ENCODE results near the gene MOSMO. TPM values are rescaled to one million over a fixed set of nuclear protein-coding genes. Genes with fewer than 3 reads are reported as not detected.
"Not testable (repeated sequence)": the region's sequence is repeated elsewhere in the genome, so short reads cannot be mapped to it uniquely, and the experiment has no call there.

MOSMO gene
- total RNA-seq, 1 donor from 2014 or later: 13.1 TPM

DNA sequence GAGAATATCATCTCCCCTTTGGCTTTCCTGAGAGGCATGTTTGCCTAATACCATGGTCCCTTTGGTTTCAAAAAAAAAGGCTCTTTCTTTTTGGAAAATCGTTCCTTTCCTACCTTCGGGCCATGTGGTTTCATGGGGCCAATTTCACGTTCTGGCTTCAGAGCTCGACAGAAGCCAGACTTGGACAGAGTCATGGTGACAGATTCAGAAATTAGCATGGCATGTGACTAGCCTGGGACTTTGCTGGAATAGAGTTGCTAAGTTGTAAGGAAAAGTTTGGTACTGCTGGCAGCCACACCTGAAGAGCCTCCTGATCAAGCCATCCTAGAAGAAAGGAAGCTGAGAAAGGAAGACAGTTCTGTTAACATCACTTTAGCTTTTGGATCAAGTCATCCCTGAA lies 82.0 kb downstream of the MOSMO start:
- no peak for DNase-seq (ENCODE audit: extremely low read depth, low read depth, low spot score)

DNA sequence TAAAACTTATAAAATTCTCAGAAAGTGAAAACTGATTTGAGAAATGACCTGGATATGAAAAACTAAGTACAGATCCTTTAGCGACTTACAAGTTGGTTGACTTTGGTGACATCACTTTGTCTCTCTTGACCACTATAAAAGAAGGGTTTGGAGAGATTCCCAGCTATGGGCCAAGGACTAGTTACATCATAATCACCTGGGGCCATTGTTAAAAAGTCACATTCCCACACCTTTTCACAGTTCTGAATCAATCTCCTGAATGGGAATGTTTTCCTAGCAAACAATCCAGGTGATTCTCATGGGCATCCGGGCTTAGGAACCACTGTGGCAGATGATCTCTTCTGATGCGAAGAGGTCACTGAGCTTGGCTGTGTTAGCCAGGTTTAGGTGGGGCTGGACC lies 83.8 kb downstream of the MOSMO start:
- no peak for DNase-seq (ENCODE audit: extremely low read depth, low read depth, low spot score)

DNA sequence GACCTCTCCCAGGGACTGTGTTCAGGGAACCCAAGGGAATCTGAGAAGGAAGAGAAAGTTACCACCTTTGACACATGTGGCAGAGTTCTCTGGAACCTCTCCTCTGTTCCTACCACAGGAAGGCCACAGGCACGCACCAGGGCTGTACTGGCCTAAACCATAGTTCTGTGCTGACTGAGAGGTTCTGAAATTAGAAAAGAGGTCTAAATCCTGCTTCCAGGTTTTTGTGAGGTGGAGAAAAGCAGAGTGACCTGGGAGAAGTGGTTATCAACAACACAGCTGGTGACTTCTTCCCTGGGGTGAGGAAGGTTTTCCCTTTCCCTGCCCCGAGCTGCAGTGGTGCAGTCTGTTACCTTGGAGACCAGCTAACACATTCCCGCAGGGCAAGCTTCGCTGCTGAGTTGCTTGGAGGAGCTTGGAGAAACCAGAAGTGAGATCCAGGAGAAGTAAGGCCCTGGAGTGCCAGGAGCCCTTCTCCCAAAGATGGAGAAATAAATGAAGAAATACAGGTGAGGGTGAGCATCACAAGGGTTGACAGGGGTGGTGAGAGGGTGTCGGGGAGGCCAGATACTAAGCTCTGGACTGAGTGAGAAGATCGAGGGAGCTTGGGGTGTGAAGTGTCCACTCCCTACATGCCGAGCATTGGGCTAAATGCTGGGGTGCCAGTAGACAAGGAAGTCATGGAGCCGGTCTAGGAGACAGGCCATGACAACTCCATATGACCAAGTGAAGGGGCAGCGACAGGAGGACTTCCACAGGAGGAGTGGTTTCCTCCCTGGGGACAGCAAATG lies 84.4 kb downstream of the MOSMO start, which contains the start of gene VWA3A:
Gene VWA3A (plus strand): TSS at position 399 of the 791 bp plus-strand sequence. CDS start 97 bp downstream, at position 496.
- DNase-seq (ENCODE audit: extremely low read depth, low read depth, low spot score): no peak

DNA sequence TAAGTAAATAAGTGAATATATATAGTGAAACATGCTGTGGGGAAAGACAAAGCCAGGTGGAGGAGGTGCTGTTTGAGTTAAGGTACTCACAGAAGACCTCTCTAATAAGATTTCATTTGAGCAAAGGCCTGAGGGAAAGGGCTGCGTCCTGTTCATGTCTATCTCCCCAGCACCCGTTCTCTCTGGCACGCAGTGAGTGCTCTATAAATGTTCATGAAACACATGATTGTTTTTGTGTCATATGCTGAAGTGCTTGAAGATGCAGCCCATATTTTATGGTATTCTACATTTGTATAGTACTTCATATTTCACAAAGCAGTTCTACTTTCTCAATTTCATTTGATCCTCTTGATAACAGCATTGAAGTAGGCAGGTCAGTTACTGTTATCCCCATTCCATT lies 85.4 kb downstream of the MOSMO start:
- DNase-seq (ENCODE audit: extremely low read depth, low read depth, low spot score): no peak

DNA sequence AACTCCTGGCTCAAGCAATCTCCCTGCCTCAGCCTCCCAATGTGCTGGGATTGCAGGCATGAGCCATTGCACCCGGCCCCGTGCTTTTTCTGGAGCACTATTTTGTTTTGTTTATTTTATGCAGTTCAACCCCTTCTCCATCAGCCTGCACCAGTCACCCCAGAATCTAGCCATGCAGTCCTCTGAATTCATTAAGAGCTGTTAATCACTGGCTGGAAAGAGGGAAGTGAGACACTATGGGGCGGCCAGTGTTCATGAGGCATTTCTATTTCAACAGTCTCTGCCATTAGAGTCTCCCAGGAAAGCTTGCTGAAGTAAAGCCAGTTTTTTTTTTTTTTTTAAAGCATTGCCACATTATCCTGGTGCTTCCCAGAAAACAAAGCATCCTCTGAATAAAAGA lies 86.1 kb downstream of the MOSMO start:
- no peak for DNase-seq (ENCODE audit: extremely low read depth, low read depth, low spot score)

DNA sequence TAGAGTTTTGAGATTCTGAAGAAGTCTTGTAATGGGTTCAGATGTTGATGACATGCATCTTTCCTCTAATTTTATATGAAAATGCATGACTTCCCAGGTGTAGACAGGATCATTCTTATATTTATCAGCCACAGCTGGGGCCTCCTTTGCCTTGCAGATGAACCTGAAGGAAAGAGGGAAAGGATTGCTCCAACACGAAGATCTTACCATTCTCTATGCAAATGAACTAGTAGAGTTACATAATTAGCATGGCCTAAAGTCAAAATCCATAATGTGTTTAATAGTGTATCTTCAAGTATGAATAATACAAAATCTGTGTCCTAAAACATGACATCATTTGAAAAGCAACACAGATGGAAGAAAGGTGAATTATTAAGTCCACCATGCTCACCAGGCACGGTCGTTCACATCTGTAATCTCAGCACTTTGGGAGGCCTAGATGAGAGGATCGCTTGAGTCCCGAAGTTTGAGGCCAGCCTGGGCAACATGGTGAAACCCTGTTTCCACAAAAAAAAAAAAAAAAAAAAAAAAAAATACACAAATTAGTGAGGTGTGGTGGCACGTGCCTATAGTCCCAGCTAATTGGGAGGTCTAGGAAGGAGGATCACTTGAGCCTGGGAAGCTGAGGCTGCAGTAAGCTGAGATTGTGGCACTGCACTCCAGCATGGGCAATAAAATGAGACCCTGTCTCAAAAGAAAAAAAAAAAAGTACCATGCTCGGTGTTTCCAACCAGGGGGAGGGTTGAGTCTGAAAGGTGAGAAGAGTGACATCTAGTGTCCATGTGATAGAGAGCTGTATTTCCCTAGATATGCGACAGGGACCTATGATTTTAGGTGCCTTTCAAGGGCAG lies 90.7 kb downstream of the MOSMO start:
- no peak for DNase-seq (ENCODE audit: extremely low read depth, low read depth, low spot score)

DNA sequence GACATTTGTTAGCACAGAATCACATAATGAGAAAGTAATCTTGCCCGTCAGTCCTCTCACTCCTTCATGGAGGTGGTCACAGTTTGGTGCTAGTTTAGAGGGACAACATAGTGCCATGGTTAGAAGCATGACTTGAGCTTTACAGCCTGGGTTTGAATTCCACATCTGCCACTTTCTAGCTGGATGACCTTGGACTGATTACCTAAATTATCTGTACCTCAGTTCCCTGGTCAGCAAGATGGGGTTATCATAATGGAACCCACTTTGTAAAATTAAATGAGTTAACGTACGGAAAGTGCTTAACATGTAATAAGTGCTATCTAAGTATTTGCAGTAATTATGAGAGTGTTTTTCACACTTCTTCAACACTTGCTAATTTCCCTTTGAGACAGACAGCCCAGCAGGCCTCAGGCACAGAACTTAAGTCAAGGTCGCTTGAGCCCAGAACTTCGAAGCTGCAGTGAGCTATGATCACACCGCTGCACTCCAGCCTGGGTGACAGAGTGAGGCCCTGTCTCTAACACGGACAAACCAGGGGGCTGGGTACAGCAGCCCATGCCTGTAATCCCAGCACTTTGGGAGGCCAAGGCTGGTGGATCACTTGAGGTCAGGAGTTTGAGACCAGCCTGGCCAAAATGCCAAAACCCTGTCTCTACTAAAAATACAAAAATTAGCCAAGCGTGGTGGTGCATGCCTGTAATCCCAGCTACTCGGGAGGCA lies 91.5 kb downstream of the MOSMO start:
- DNase-seq (ENCODE audit: extremely low read depth, low read depth, low spot score): no peak

DNA sequence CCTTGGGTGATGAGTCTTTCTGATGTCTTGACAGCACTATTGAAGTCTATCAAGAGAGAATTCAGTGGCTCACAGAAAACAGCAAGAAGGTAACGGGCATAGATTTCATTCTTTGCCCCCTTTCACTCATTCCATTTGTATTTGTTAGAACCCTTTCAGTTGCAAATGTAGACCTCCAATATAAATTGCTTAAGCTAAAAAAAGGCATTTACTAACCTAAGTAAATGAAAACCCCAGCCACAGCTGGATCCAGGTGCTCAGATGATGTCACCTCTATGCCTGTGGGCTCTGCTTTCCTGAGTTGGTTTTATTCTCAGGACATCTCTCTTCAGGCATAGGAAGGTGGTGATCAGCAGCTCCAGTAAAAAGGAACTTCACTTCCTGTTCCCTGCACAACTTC lies 95.5 kb downstream of the MOSMO start:
- no peak for DNase-seq (ENCODE audit: extremely low read depth, low read depth, low spot score)

DNA sequence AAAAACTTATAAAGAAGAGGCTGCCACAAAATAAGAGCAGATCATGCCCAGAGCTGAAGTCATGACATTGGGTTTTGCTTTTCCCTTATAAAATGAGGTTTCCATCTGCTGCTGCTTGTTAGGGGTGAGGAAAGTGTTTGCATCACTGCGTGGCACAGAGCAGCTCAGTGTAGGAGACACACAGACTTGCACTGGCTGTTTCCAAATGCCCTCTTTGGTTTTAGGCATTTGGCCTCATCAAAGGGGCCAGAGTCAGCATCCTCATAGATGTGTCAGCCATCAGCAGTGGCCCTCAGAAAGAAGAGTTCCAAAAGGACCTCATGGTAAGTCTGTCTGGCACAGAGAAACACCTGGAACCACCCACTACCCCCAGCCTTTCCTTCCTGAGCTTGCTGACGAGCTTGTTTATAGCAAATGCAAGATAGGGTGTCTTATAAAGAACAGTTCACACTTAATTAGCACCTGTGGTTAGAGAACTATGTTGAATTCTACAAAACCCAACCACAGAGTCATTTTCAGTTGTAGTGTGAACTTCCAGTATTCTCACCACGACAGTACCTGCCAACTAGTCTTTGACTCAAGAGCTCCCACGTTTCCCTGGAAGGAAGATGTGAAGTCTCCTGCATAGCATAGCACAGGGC lies 101.5 kb downstream of the MOSMO start:
- DNase-seq (ENCODE audit: extremely low read depth, low read depth, low spot score): no peak

DNA sequence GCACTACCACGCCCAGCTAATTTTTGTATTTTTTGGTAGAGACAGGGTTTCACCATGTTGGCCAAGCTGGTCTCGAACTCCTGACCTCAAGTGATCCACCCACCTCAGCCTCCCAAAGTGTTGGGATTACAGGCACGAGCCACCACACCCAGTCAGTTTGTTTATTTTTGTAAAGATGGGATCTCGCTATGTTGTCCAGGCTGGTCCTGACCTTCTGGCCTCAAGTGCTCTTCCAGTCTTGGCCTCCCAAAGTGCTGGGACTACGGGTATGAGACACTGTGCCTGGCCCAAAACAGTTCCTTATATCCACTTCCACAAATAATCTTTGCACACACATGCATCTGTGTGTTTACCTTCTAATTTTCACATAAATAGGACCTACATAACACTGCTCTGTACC lies 103.7 kb downstream of the MOSMO start:
- DNase-seq (ENCODE audit: extremely low read depth, low read depth, low spot score): not testable (repeated sequence)

DNA sequence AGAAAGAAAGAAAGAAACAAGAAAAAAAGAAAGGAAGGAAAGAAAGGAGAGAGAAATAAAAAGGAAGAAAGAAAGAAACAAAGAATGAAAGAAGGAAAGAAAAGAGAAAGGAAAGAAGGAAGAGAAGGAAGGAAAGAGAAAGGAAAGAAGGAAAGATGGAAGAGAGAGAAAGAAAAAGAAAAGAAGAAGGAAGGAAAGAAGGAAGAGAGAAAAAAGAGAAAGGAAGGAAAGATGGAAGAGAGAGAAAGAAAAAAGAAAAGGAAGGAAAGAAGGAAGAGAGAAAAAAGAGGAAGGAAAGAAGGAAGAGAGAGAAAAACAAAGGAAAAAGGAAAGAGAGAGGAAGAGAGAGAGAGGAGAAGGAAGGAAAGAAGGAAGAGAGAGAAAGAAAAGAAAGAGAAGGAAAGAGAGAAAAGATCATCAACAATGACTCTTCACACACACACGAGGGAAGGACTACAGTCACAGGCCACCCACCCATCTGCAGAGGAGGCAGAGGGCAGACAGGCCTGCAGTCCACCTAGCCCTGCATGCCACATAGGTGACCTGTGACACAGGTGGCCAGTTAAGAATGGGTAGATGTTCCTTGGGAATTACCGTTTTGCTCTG lies 108.3 kb downstream of the MOSMO start:
- DNase-seq (ENCODE audit: extremely low read depth, low read depth, low spot score): no peak

DNA sequence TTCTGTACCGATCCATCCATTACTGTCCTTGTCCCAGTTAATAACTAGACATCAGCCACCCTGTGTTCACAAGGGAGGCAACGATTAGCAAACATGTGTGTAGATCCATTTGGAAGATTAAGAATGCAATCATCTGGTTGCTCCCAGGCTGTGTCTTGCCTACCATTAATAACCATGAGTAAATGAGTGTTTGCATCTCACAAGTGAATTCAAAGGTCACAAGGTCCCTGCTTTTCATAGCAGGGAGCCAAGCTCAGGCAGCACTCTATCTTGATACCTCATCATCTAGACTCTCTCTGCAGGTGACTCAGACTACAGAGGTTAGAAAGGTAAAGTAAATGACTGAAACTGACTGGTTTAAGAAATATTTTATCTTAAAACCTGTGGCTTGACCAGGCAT lies 109.7 kb downstream of the MOSMO start:
- no peak for DNase-seq (ENCODE audit: extremely low read depth, low read depth, low spot score)

DNA sequence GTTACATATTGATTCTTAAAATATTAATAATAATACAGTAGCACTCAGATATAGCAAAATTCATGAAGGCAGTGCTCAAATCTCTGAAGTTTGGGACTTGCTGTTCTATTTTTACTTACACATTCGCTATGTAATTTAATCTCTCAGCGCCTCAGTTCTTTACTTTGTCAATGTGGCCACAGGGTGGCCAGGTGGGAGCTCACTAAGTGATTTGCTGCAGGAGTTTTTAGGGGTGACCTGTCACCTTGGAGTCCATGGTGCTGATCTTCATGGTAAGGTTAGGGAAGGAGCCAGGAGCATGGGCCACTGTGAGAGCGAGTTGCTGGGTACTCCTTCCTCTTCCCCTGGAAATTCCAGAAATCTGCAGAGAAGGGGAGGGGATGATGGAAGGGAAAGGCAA lies 112.5 kb downstream of the MOSMO start:
- no peak for DNase-seq (ENCODE audit: extremely low read depth, low read depth, low spot score)

DNA sequence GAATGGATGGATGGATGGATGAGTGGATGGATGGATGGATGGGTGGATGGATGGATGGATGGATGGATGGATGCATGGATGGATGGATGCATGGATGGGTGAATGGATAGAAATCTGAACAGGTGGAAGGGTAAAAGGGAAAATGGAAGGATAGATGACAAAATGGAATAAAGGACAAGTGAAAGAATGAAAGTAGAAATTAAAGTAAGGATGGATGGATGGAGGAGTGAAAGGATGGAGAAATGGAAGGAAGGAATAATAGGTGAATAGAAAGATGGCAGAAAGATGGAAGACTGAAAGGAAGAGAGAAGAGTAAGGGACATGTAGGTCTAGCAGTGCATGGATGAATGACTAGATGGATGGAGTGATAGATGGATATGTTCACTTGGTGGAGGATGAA lies 114.3 kb downstream of the MOSMO start:
- no peak for DNase-seq (ENCODE audit: extremely low read depth, low read depth, low spot score)

DNA sequence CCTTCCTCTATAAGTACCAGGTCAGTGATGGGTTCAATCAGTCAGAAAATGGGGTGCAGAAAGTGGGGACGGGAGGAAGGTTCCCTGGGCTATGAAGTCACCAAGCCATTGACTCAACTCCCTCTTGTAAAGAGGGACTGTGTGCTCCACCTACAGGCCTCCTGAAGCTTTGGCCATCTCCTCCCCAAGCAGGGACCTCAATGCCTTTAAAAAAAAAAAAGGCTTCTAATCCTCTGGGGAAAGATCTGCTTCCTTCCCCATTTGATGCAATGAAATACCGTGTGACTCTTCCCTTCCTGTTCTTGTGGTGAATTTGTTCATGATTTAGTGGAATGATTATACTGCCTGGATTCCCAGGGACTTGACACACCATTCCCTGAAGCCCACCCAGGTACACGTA lies 115.2 kb downstream of the MOSMO start:
- no peak for DNase-seq (ENCODE audit: extremely low read depth, low read depth, low spot score)

DNA sequence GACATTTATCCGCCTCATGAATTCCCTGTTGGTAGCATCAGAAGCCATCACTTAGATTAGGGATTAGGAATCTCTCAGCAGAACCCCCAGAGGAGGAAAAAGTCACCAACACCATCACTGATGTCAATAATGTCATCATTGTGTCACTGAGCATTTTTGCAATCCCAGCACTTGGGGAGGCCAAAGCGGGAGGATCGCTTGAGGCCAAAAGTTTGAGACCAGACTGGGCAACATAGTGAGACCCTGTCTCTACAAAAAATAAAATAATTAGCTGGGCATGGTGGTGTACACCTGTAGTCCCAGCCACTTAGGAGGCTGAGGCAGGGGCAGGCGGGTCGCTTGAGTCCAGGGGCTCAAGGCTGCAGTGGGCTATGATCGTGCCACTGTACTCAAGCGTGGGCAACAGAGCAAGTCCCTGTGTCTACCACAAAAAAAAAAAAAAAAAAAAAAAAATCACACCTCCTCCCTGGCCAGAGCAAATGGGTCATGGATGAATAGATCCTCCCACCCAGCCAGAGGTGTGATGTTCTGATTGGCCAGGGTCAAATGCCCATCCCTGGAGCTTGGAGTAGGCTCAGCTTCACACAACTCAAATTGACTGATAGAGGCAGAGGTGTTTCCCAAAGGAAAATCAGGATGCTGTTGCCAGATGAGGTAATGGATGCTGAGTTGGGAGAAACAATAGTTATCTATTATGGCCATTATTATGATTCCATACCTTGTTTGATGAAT lies 116.0 kb downstream of the MOSMO start:
- no peak for DNase-seq (ENCODE audit: extremely low read depth, low read depth, low spot score)

DNA sequence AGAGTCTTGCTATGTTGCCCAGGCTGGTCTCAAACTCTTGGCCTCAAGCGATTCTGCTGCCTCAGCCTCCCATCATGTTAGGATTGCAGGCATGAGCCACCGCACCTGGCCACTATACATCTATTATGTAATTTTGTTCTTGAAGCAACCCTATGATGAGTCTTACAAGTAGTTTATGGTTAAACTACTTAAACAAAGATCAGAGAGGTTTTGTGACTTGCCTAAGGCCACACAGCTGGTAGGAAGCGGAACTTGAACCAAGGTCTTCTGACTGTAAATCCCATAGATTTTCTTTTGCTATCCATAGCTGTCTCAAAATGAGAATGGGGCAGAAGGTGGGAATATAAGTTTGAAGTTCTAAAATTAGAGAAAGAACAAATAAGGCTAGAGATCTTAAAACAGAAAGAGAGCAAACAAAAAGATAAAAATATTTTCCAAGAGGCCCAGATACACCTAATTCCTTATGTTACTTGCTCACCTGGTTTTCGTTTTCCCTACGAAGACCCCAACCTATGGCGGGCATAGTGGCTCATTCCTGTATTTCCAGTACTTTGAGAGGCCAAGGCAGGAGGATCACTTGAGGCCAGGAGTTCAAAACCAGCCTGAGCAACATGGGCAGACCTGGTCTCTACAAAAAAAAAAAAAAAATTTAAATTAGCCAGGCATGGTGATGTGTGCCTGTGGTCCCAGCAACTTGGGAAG lies 116.8 kb downstream of the MOSMO start:
- no peak for DNase-seq (ENCODE audit: extremely low read depth, low read depth, low spot score)

DNA sequence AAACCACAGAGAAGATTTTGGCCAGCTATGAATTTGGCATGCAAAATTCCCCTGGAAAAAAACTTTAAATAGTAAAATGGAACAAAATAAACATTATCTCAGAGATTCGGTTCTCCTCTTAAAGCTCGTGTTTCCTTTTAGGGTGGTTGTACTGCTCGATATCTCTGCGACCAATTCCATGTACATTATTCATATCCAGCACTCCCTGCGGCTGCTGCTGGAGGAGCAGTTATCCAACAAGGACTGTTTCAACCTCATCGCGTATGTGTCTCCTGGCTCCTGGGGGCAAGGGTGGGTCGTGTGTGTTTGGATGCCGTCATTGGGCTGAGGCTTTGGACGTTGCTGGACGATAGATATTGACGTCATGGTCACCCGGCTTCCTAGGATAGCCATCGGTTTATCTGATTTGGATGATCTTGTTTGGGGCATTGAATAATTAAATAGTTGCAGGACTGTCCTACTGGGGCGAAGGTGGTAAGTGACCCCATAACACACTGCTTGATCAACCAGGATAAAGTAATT lies 118.2 kb downstream of the MOSMO start:
- no peak for DNase-seq (ENCODE audit: extremely low read depth, low read depth, low spot score)

DNA sequence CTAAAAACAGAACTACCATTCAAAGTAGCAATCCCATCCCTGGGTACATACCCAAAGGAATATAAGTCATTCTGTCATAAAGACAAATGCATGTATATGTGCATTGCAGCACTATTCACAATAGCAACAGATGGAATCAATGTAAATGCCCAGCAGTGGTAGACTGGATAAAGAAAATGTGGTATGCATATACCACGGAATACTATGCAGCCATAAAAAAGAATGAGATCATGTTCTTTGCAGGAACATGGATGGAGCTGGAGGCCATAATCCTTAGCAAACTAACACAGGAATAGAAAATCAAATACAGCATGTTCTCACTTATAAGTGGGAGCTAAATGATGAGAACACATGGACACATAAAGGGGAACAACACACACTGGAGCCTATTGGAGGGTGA lies 120.6 kb downstream of the MOSMO start:
- DNase-seq (ENCODE audit: extremely low read depth, low read depth, low spot score): not testable (repeated sequence)
